ENCODE results near the gene PROM2.

PROM2 gene

DNA sequence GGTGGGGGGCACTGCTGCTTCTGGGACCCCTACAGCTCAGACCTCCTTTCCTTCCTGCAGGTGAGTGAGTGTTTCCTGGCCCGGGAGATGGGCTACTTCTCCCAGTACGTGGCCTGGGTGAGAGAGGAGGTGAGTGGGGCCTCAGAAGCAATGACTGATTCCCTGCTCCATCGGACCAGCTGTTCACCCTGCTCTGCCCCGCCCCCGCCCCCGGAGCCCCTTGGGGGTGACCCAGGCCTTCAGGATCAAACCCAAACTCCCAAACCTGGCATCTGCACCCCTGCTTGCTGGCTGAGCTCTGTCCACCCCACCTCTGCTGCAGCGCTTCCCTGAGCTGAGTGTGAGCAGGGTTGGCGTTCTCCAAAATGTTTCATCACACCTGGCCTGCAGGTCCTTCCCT lies 13.1 kb downstream of the PROM2 start:
- no peak for DNase-seq

DNA sequence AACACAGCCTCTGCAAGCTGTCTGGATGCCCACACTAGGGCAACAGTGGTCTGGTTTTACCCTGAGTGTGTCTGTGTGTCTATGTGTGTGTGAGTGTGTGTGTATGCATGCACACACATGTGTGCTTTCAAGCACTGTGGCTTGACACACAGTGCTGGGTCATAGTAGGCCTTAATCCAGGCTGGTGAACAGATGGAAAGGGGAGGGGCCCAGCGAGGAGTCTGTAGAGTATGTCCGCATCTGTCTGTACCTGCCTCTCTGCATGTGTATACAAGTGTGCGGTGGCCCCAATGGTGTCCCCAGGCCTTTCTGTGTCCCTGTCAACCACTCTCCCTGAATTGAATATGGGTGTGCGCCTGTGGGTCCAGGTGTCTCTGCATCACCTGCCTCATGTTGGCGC lies 13.6 kb downstream of the PROM2 start:
- DNase-seq = no peak

DNA sequence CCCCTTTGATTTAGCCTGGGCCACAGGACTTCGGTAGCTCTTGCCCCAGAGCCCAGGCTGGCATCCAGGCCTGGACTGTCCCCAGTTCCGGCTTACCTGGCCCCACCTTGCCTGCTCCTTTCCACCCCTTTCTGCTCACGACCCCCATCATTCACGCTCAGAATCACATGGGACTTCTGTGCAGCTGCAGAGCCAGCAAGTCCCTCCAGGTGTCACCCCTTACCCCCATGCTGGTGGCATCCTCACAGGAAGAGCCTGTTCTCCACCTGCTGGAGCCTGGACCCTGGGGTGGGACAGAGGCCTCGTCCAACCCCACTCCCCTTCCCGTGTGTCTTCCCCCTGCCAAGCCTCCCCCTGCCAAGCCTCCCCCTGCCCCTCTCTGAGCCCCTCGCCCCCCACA lies 15.0 kb downstream of the PROM2 start:
- no peak for DNase-seq

DNA sequence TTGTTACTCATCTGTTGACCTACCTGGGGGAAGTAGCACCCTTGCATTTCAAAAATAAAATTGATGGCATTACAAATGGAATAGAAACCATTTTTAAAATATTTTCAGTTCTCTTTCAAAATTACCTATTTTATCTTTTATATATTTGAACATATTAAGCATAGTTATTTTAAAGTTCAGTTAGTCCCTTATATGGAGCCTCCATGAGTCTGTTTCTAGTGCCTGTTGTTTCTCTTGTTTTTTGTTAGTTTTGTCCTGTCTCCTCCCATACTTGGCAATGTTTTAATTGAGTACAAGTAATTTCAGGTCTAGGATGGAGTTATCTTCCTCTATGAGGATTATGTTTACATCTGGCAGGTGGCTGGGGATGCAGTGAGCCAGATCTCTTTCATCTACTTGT lies 17.0 kb downstream of the PROM2 start:
- DNase-seq = no peak

DNA sequence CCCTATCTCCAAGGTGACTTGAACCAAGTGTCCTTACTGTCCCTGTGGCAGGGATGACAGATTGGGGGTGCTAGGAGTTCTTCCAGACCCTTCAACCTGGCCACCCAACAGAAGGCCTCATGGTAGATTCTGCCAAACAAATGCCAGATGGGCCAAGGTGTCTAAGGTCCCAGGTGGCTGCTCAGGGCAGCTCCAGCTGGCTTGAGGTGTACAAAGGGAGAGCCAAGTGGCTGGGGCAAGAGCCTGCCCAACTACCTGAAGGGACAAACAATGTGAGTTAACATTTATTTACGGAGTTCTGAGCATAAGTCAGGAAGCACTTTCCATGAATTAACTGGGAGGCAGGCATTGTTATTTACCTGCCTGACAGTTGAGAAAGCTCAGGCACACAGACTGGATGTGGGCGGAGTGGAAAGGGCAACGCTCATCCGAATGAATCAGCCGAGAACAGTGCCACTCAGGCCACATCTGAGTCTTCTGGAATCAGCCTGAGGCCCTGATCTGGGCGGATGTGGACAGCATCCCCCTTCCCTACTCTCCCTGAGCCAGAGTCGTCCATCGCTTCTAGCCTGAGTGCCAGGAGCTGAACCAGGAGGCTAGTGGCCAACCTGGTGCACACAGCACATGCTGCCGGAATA lies 18.5 kb downstream of the PROM2 start:
- no peak for DNase-seq

DNA sequence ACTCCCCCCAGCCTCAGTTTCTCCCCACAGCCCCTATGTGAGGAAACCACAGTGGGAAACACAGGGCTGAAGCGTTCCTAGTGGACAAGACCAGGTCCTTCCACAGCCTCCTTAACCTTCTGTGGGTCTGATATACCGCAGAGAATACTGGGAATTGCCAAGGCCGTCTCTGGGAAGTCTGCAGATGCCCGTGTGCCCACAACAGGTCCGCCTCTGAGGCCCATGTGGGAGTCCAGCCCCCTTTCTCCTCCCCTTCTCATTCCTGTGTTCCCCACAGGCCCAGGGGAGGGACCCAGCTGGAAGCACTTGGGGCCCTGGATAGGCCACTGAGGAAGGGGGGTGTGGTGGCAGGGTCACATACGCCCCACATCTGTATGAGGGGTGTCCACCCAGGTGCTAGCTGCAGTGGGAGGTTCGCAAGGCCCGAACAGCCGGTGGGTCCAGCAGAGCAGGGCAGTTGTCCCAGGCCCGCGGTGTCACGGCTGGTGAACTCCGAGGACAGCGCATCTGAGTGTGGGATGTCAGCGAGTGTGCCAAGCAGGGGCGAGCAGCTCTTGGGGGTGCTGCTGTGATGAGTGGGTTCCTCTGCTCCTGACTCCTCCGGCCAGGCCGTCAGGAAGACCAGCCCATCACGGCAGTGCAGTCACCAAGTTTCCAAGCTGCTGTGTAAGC lies 20.5 kb downstream of the PROM2 start:
- no peak for DNase-seq

DNA sequence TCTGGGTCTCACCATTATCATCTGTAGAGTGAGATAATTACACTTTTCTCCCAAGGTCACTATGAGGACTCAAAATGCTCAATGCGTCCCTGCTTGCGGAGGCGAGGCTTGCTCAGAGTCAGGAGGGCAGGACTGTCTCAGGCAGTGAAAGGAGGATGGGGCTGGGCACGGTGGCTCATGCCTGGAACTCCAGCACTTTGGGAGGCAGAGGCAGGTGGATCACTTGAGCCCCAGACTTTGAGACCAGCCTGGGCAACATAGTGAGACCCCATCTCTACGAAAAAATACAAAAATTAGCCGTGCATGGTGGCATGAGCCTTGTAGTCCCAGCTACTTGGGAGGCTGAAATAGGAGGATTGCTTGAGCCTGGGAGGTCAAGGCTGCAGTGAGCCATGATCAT lies 21.1 kb downstream of the PROM2 start:
- no peak for DNase-seq

DNA sequence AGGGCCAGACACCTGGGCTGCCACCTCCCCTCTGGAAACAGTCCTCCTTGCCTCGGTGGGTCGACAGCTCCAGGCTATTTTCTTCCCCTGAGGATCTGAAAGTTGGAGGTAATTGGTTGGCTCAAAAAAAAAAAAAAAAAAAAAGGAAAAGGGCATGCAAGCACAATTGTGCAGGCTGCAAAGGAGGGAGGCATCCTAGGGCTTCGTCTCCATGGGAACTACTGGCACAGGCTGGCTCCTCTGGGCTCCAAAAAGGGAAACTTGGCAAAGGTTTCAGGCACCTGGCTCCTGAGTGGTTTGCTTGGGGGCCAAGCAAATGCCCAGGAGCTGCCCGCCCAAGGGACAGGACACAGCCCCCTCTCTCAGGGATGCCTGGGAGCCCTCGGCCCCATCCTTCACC lies 21.8 kb downstream of the PROM2 start:
- no peak for DNase-seq

DNA sequence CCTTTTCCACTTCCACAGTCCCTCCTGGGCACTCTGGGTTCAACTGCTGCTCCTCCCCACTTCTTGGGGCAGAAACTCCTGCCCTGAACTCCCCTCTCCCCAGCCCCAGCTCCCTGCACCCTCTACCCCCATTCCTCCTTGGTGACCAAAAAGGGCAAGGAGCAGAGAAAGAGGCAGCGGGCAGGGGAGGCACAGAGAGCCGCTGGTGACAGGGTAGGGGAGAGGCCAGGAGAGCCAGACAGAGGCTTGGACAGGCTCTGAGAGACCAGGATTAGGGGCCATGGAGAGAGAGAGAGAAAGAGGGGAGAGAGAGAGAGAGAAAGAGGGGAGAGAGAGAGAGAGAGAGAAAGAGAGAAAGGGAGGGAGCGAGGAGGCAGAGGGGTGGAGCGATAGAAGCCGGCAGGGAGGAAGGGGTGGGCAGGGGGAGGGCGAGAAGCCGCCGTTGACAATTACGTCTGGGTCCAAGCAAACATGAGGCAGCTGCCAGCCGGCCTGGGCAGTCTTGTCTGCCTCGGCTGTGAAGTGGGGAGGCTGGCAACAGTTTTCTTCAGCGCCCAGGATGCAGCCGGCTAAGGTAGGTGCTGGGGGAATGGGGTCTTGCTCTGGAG lies 22.7 kb downstream of the PROM2 start, which contains the start of gene KCNIP3:
Gene KCNIP3, plus strand, starts transcription at position 468 of the 608 bp plus-strand sequence. Its CDS starts 92 bp downstream, at position 560.
- DNase-seq = no peak

DNA sequence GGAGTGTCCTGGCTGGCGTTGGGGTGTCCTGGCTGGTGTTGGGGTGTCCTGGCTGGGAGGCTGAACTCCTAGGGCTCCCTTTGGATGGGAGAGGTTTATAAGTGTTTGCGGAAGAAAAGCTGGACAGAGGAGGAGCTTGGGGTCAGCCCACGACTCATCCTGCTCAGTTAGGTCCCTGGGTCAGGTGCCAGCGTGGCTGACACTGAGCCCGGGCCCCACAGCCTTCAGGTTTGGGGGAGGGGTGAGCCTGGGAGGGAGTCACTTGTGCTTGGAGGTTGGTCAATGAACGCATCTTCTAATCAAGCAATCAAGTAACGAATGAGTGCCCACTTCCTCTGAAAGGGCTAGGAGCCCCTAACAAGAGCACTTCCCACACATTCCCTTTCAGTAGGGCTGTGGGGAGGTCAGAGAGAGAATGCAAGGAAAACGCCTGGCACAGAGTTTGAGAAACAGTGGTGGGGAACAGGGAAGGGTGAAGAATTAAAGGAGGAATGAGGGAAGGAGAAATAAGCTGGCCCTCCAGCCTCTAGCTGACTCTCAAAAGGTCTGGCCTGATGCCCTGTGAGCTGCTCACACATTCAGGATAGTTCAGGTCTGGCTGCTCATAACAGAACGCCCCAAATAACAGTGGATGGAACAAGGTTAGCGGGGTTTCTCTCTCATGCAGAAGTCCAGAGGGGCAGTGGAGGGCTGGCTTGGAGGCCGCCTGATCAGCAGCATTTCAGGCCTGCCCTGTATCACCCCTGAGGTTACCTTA lies 23.6 kb downstream of the PROM2 start:
- no peak for DNase-seq

DNA sequence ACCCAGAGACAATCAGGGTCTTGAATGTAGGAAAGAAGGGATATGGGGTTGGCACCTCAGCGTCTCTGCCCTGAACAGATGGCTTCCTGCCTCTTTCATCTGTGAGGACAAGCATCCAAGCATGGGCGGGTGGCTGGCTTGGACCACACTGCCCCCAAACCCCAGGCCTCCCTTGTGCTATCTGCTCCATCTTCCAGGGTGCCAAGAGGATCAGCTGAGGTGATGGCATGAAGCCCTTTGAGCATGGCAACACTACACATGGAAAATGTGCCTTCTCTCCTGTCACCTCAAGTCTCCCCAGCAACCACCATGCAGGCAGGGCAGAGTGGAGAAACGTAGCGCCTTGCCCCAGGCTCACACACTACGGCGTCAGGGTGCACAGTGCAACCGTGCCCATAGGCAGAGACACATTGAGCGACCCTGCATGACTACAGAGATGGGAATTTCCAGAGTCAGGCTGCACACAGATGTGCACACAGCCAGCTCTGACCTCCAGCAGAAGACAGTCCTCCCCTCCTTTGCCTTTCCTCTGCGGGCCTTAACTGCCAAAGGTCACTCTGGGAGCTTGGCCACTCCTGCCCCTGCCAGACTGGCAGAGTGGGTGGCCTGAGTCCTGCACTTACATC lies 24.4 kb downstream of the PROM2 start:
- DNase-seq = no peak

DNA sequence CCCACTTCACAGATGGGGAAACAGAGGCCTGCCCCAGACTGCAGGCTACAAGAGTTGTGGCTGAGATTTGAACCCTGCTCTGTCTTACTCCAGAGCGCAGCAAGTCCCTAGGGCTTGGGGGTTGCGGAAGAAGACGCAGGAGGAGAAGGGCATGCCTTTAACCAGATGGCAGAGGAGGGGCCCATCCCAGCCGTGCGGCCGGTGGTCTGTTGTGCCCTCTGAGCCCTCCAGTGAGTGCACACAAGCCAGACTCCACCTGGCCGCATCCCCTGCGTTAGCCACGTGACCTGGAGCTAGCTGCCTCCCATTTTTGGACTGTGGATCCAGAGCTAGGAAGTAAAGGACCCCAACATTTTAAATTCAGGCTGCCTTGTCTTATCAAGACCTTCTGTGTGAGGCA lies 25.7 kb downstream of the PROM2 start:
- no peak for DNase-seq

DNA sequence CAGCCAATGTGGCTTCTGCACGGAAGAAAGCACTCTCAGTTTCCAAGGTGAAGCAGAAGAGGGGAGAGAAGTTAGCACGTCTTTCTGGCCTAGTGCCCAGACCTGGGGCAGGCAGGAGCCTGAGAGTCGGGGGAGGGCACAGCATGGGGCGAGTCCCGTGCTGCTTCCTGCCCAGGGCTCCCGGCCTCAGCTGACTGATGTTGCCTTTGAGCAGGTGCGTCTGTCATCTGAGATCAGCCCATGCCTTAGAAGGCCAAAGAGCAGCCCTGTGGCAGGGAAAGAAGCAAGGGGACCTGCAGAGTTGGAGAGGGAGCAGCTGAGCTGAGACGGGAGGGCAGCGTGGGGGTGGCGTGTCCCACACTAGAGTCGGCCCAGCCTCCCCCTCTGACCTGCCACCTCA lies 26.2 kb downstream of the PROM2 start:
- no peak for DNase-seq

DNA sequence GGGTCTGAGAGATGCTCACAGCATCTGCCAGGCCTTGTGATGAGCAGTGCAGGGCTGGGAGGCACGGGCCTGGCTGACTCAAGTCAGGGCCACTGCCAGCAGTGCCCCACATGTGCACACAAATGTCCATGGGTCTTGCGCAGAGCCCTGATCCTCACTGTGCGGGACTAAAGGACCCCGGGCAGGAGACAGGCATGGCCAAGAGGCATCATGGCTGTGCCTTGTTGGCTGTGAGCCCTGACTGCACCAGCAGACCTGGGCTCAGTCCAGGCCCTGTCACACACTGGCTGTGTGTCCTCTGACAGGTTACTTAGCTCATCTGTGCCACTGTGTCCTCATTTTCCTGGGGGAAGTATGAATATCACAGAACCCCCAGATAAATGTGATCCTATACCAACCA lies 26.9 kb downstream of the PROM2 start:
- no peak for DNase-seq

DNA sequence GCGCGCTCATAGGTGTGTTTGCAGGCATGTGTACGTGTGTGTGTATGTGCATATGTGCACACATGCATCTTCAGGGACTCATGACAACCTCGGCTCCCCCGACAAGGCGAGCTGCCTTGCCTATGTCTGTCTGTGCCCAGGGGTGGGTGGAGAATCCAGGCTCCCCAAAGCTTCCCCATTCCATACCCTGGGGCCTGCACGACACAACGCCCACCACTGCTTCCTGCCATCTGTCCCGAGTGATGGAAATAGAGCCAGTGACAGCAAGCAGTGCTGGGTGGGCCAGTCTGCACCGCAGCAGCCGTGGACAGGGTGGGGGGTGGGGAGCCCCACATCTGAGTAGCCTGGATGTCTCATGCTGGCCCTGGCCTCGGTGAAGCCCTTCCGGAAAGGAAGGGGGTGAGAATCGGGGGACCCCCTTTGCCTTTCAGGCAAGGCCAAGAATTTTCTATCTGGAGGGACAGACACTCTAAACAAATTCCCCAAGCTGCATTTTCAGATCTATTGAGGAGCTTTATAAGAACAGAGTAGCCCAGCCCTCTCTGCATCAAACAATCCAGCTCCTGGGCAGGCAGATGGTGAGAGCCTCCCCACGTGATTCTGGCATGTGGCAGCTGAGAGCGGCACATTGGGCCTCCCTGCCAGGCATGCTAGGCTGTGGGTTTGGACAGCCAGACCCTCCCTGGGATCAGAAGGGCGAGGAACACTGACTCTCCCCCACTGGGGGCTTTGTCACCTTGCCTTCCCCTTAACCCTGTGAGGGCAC lies 27.8 kb downstream of the PROM2 start:
- no peak for DNase-seq

DNA sequence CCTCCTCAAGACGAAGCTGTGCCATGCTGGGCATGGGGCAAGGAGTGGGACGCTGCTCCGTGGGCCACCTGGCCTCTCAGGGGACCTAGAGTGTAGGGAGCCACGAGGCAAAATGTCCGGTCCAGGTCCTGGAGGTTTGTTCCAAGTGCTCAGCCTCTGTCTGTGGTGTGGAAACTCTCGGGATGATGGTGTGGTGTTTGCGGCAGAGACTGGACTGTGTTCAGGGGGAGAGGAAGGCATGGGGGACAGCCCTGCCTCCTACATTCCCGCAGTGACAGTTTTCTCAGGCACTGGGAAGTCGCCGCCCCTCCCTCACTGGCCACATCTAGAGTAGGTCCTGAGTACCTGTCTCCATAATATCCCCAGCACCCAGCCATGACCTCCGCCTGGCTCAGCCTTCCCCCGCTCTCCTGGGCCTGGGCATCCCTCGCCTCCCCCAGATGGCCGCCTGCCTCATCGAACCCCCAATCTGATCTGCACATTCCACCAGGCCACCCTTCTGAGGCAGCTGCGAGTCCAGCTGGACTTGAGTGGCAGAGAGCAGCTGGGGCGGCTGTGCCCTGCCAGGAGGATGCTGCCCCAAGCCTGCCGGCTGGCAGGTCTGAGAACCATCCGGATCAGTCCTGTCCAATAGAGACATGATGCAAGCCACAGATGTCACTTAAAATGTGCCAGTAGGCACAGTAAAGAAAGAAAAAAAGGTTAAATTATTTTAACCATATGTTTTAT lies 29.1 kb downstream of the PROM2 start:
- DNase-seq = no peak

DNA sequence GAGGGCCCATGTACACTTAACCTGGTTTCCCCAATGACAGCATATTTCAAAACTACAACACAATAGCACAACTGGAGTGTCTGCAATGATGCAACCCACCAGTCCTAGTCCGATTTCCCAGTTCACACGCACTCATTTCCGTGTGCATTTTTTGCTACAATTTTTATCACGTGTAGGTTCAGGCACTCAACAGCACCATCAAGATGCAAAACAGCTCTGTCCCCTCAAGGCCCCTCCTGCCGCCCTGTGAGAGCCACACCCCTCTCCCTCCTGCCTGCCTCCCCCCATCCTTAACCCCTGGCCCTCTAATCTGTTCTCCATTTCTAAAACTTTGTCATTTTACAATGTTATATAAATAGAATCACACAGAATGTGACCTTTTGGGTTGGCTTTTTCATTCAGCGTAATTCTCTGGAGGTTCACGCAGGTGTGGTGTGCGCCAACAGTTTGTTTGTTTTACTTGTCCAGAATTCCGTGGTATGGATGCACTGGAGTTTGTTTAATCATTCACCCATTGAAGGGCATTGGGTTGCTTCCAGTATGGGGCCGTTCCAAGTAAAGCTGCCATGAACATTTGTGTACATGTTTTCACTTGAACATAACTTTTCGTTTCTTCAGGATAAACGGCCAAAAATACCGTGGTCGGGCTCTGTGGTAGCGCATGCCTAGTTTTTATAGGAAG lies 31.3 kb downstream of the PROM2 start:
- no peak for DNase-seq

DNA sequence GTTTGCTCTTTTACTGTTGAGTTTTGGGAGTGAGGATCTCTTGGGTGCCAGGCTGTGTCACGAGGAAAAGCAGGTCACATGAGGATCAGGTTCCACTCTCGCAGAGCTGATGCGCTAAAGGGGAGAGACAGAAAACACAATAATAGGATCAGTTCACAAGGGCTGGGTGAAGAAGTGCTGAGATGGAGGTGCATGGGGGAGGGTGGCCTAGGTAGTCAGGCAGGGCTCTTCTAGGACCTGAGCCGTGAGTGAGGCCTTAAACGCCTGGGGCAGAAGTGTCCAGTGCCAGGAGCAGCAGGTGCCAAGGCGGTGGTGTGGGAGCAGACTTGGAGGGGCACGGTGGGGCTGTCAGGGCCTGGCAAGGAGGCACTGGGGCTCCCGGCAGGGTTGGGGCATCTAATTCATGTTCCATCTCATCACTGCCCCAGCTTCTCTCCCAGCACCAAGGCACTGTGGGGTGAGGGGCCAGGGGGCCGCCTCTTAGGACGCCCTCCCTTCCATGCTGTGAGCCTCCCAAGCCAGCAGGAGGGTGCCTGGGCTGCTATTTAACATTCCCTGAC lies 32.2 kb downstream of the PROM2 start:
- no peak for DNase-seq

DNA sequence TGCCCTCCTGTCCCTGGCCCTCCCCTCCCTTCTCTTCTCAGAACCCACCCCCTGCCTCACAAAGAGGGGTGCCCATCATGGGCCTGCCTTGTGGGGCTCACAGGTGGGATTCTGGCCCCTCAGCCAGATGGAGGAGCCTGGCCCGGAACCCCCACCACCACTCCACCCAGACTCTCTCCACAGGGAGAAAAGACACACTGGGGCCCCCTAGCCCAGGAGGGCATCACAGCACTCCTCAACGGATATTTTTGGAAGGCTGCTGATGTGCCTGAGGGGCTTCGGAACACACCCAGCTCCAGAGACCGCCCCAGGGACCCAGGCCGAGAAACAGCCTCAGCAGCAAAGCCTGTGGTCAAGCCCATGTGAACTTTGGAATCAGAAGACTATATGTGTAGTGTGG lies 32.8 kb downstream of the PROM2 start:
- DNase-seq = no peak

DNA sequence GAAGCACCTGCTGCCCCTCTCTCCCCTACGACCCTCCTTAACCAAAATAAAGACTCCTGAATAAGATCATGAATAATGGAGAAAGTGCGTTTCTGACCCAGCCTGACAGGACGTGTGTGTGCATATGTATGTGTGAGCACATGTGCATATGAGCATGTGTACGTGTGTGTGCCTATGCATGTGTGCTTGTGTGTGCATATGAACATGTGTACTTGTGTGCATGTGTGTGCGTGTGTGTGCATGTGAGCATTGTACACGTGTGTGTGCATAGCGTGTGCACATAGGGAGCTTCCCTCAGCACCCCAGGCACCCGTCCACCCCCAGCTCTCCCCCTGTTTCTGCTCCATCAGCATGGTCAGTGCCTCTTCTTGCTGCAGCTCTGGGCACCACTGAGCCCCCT lies 33.6 kb downstream of the PROM2 start:
- DNase-seq = no peak

Data from NCI-H1048 (cell line).